HepG2 (cell line): Measurements from ENCODE around the gene GAGE12J. TPM values are rescaled to one million over a fixed set of nuclear protein-coding genes. Genes with fewer than 3 reads are reported as not detected.
A peak's percentile ranks its signal among the peaks of the same experiment; 100 is the strongest.

Experiments
- ATAC-seq: fragments of 200-7000 bp; cut with Tn5 transposase; 3 replicates; pipeline ENCODE4 v1.9.1; 2020; ENCODE audit warnings: mild to moderate bottlenecking, moderate library complexity
- BruUV-seq: library from RNA; stranded (reverse); fragments of 400-500 nt; replicated peaks from 2 replicates; lab custom pipeline; 2021; lab: Mats Ljungman, UMichigan
- CTCF ChIA-PET: fragments of 300-600 bp; formaldehyde crosslinking; extraction: SDS; loops from one replicate; lab custom pipeline; 2021; ENCODE audit warnings: low total read pairs, inconsistent platforms, low intra/inter-chr PET ratio; lab: Yijun Ruan, JAX
- POLR2A ChIA-PET: fragments of 350-600 bp; sonication (Branson Sonifier 250); formaldehyde crosslinking; loops from one replicate; lab custom pipeline; 2020; ENCODE audit warnings: antibody characterized with exemption, inconsistent platforms; lab: Yijun Ruan, JAX
- DNase-seq: peaks from one replicate; pipeline ENCODE4 v3.0.0-alpha.2; 2015; ENCODE audit warnings: low spot score
- FAIRE-seq: peaks from 3 replicates; lab custom pipeline; 2011; peaks lifted over from hg19 to GRCh38; lab: Jason Lieb, UNC
- H2AFZ ChIP-seq: one replicate; pipeline ENCODE4 v1.6.1; 2011; ENCODE audit warnings: low read length, inconsistent platforms
- H3K27ac ChIP-seq: fragments of 300-600 bp; 3 replicates; pipeline ENCODE4 v1.8.0; 2011; ENCODE audit warnings: mixed run types, mild to moderate bottlenecking, mixed read lengths, low read length, inconsistent platforms; ENCODE audit not compliant: insufficient read depth; ENCODE audit errors: extremely low read length
- H3K27me3 ChIP-seq, 2 experiments: fragments of 200-600 bp in 1 of 2; 2 replicates in 1 of 2; 3 replicates in 1 of 2; pipeline versions ENCODE4 v1.6.0 to v1.8.0; 2011; ENCODE audit warnings: low read length in 2 of 2, mild to moderate bottlenecking in 2 of 2, moderate library complexity in 2 of 2, inconsistent platforms in 1 of 2; ENCODE audit not compliant: insufficient read depth in 2 of 2, control insufficient read depth in 1 of 2
- H3K36me3 ChIP-seq, 2 experiments: fragments of 200-600 bp in 1 of 2; replicated peaks in 1 of 2; 2 replicates in 1 of 2; 3 replicates in 1 of 2; pipeline versions ENCODE4 v1.5.1 to v1.8.0; 2011; ENCODE audit warnings: low read length in 2 of 2, inconsistent platforms in 1 of 2; ENCODE audit not compliant: insufficient read depth in 2 of 2, control insufficient read depth in 1 of 2
- H3K4me1 ChIP-seq: 2 replicates; pipeline ENCODE4 v1.5.1; 2012; ENCODE audit warnings: low read length, inconsistent platforms; ENCODE audit not compliant: insufficient read depth
- H3K4me2 ChIP-seq: 2 replicates; pipeline ENCODE4 v1.6.0; 2011; ENCODE audit warnings: low read depth, low read length, inconsistent platforms
- H3K4me3 ChIP-seq, 3 experiments: fragments of 200-600 bp in 1 of 3; sonication (generic), shearing (Covaris generic) in 1 of 3; replicated peaks in 1 of 3; 2 replicates each; pipeline ENCODE4 v1.5.1; 2011 to 2016; ENCODE audit warnings: low read length in 3 of 3, inconsistent platforms in 2 of 3, low read depth in 2 of 3, mild to moderate bottlenecking in 2 of 3, control low read depth in 1 of 3, mixed read lengths in 1 of 3; ENCODE audit not compliant: insufficient read depth in 1 of 3
- H3K79me2 ChIP-seq: one replicate; pipeline ENCODE4 v1.6.1; 2011; ENCODE audit warnings: low read length, inconsistent platforms; ENCODE audit not compliant: insufficient read depth
- H3K9ac ChIP-seq: 2 replicates; pipeline ENCODE4 v1.6.0; 2011; ENCODE audit warnings: mild to moderate bottlenecking, low read depth, low read length, inconsistent platforms; ENCODE audit not compliant: insufficient read depth
- H3K9me3 ChIP-seq: 2 replicates; pipeline ENCODE4 v1.5.1; 2012; ENCODE audit warnings: mild to moderate bottlenecking, low read length
- H4K20me1 ChIP-seq: 2 replicates; pipeline ENCODE4 v1.6.0; 2011; ENCODE audit warnings: inconsistent platforms, mild to moderate bottlenecking, low read length, moderate library complexity; ENCODE audit not compliant: insufficient read depth
- ATF4 ChIP-seq, 2 experiments: fragments of 450-650 bp in 1 of 2; sonication (generic) in 1 of 2; formaldehyde crosslinking; IDR thresholded peaks; 2 replicates each; pipeline versions ENCODE4 v1.5.0 to v1.8.0; 2020 to 2022; ENCODE audit warnings: mild to moderate bottlenecking in 1 of 2, missing genetic modification reagents in 1 of 2
- BRD4 ChIP-seq: sonication (generic); formaldehyde crosslinking; IDR thresholded peaks from 2 replicates; pipeline ENCODE4 v1.4.0; 2020; ENCODE audit warnings: missing genetic modification reagents
- DZIP1 ChIP-seq: sonication (generic); formaldehyde crosslinking; IDR thresholded peaks from 2 replicates; pipeline ENCODE4 v1.5.0; 2020; ENCODE audit warnings: mild to moderate bottlenecking, missing genetic modification reagents
- FOXC1 ChIP-seq: sonication (generic); formaldehyde crosslinking; IDR thresholded peaks from 2 replicates; pipeline ENCODE4 v1.8.0; 2022; ENCODE audit warnings: mild to moderate bottlenecking, missing genetic modification reagents, borderline replicate concordance
- GMEB2 ChIP-seq: IDR thresholded peaks from 2 replicates; pipeline ENCODE4 v1.6.1; 2016; ENCODE audit warnings: missing biosample characterization, missing genetic modification reagents, low read depth
- HBP1 ChIP-seq: IDR thresholded peaks from 2 replicates; pipeline ENCODE4 v1.6.1; 2016; ENCODE audit warnings: low read depth, control low read depth
- MED1 ChIP-seq: sonication (generic); formaldehyde crosslinking; IDR thresholded peaks from 2 replicates; pipeline ENCODE4 v1.4.0; 2020; ENCODE audit warnings: missing genetic modification reagents
- MTF1 ChIP-seq: sonication (generic); formaldehyde crosslinking; IDR thresholded peaks from 2 replicates; pipeline ENCODE4 v1.5.0; 2020; ENCODE audit warnings: missing genetic modification reagents
- POLR2AphosphoS2 ChIP-seq: IDR thresholded peaks from 2 replicates; pipeline ENCODE4 v1.6.1; 2011; ENCODE audit warnings: low read depth, low read length, improper control_type of control experiment
- SMC3 ChIP-seq: IDR thresholded peaks from 2 replicates; pipeline ENCODE4 v1.6.1; 2011; ENCODE audit warnings: low read length, improper control_type of control experiment
- THAP9 ChIP-seq: sonication (generic); formaldehyde crosslinking; IDR thresholded peaks from 2 replicates; pipeline ENCODE4; 2020; ENCODE audit warnings: missing genetic modification reagents, mild to moderate bottlenecking, borderline replicate concordance
- ZNF260 ChIP-seq: sonication (generic); formaldehyde crosslinking; IDR thresholded peaks from 2 replicates; pipeline ENCODE4 v1.4.0; 2020; ENCODE audit warnings: missing genetic modification reagents, low read depth, mild to moderate bottlenecking, borderline replicate concordance
- ZNF446 ChIP-seq: sonication (generic); formaldehyde crosslinking; IDR thresholded peaks from 2 replicates; pipeline ENCODE4 v1.5.0; 2020; ENCODE audit warnings: mild to moderate bottlenecking, missing genetic modification reagents
- ZNF772 ChIP-seq: sonication (generic); formaldehyde crosslinking; IDR thresholded peaks from 2 replicates; pipeline ENCODE4 v1.5.0; 2020; ENCODE audit warnings: mild to moderate bottlenecking, missing genetic modification reagents
- ZNF777 ChIP-seq: sonication (generic); formaldehyde crosslinking; IDR thresholded peaks from 2 replicates; pipeline ENCODE4 v1.4.0; 2020; ENCODE audit warnings: missing genetic modification reagents
- WGBS: methylation state at CpG from one replicate; pipeline ENCODE4 v1.1.6; 2017; ENCODE audit warnings: low lambda C conversion rate; 5-methylcytosine and 5-hydroxymethylcytosine counted together
- in situ Hi-C: cut with HindIII; loops from 2 replicates; pipeline ENCODE4 v1.10.0; 2017; ENCODE audit warnings: low pct_unique_long_range_greater_than_20kb; ENCODE audit not compliant: extremely low pct_ligation_motif_present
- intact Hi-C: fragments of 100-400 bp; cut with micrococcal nuclease; formaldehyde crosslinking; loops from one replicate; pipeline ENCODE4 v1.10.0; 2022; ENCODE audit not compliant: unreplicated experiment
- polyA plus RNA-seq, 8 experiments: library from polyadenylated mRNA; depleted of rRNA in 3 of 8; stranded (reverse) in 7 of 8; unstranded in 1 of 8; fragments of >200 nt; fragmentation: Illumina TruSeq in 4 of 8; extraction: Trizol in 4 of 8; gene quantifications; 2 replicates each; pipeline versions ENCODE4 v1.2.1 to v1.2.3, GENCODE V29; 2011 to 2016; ENCODE audit warnings: low read depth in 4 of 8, missing spikeins in 1 of 8, mixed read lengths in 1 of 8; ENCODE audit not compliant: insufficient read depth in 1 of 8
- total RNA-seq, 5 experiments: library from RNA; depleted of rRNA; stranded (reverse); fragments of >200 nt; fragmentation: Illumina TruSeq; extraction: Trizol; gene quantifications; 2 replicates each; pipeline ENCODE4 v1.2.3, GENCODE V29; 2016; ENCODE audit warnings: low read depth in 1 of 5

The GAGE12J gene
- total and polyA plus RNA-seq, 2 of the 13 experiments (the other 11 are each of a cell fraction or from before 2014, with no cell fraction given): not detected

- Histone ChIP-seq H4K20me1 (no peaks in the 10 kb centered on the region), H3K36me3 (no peaks in the 10 kb centered on the region), H3K27ac (no peak overlapping the region), H2AFZ (peak overlapping the region; percentile 27), H3K9ac (no peak overlapping the region), H3K79me2 (no peaks in the 10 kb centered on the region), H3K27me3 (no peaks in the 10 kb centered on the region; a peak in 1 of 5 replicates), H3K9me3 (no peaks in the 10 kb centered on the region), H3K4me3 (peak overlapping the region; percentile 26 to 33 (median 28); a peak in 5 of 6 replicates), H3K4me1 (no peaks in the 10 kb centered on the region), H3K4me2 (peak overlapping the region; percentile 60)
- intact Hi-C loops: no loop called here
- POLR2A ChIA-PET: no interaction called here
- ATAC-seq: no peak
- 20% methylated on average over 8 of the region's 8 CpGs for WGBS
- FAIRE-seq: peak; percentile 40
- DNase-seq: no peak
- in situ Hi-C loops: no loop called here
- CTCF ChIA-PET: no interaction called here
- BruUV-seq: no TSS peak
- no peak for TF ChIP-seq ZNF777
- TF ChIP-seq MED1 (CRISPR knock-in tag): no peak
- no peak for TF ChIP-seq FOXC1
- TF ChIP-seq HBP1 (CRISPR knock-in tag): no peak
- TF ChIP-seq POLR2AphosphoS2: no peak
- no peak for TF ChIP-seq ATF4 (CRISPR knock-in tag; IDR thresholded peaks at IDR 0.05)
- no peak for TF ChIP-seq ZNF446 (CRISPR knock-in tag)
- no peak for TF ChIP-seq ZNF260 (CRISPR knock-in tag)
- TF ChIP-seq SMC3: no peak
- no peak for TF ChIP-seq MTF1
- TF ChIP-seq THAP9 (CRISPR knock-in tag): no peak
- TF ChIP-seq GMEB2 (CRISPR knock-in tag): no peak
- no peak for TF ChIP-seq ZNF772 (CRISPR knock-in tag)
- TF ChIP-seq DZIP1: no peak
- TF ChIP-seq BRD4 (CRISPR knock-in tag): no peak
Measured at GRCh38 chrX:49309401-49309981, 12.3 kb upstream of the GAGE12J start.
